GM19452 (cell line): ENCODE measurements around the gene ANKRD49.
A peak's percentile ranks its signal among the peaks of the same experiment; 100 is the strongest.

Experiments
- ATAC-seq: cut with Tn5 transposase; IDR thresholded peaks from one replicate; pipeline ENCODE4 v1.9.1; 2021; ENCODE audit not compliant: unreplicated experiment

The ANKRD49 gene

DNA sequence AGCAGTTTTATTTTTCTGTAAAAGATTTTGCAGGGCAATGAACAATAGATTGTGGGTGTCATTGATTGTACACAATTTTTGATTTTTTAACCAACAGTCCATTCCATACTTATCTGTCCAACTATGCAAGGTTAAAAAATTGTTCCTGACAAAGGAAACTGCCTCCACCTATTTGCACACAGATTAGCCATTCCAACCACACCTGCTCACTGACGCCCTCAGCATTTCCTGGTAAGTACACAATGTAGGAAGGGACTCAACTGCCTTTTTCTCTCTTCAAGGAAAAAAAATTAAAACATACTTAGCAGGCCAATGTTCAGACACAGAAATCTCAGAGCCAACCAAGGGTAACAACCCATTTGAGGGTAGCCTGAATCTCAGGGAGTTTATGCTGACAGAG is 45.6 kb downstream of the ANKRD49 start:
- no peak for ATAC-seq

DNA sequence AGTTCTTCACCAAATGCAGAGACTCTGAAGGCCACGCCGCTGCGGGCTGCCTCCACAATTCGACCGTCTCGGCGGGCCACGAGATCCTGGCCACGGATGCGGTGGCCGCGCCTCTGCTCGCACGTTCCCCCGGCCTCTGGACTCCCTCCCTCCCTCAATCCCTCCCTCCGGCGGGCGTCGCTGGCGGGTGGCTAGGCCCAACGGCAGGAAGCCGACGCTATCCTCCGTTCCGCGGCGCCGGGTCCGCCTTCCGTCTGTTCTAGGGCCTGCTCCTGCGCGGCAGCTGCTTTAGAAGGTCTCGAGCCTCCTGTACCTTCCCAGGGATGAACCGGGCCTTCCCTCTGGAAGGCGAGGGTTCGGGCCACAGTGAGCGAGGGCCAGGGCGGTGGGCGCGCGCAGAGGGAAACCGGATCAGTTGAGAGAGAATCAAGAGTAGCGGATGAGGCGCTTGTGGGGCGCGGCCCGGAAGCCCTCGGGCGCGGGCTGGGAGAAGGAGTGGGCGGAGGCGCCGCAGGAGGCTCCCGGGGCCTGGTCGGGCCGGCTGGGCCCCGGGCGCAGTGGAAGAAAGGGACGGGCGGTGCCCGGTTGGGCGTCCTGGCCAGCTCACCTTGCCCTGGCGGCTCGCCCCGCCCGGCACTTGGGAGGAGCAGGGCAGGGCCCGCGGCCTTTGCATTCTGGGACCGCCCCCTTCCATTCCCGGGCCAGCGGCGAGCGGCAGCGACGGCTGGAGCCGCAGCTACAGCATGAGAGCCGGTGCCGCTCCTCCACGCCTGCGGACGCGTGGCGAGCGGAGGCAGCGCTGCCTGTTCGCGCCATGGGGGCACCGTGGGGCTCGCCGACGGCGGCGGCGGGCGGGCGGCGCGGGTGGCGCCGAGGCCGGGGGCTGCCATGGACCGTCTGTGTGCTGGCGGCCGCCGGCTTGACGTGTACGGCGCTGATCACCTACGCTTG is 50.2 kb downstream of the ANKRD49 start, which contains the start of gene FUT4:
Gene FUT4, plus strand, starts transcription at position 227 of the 951 bp plus-strand sequence. Its CDS starts 213 bp downstream, at position 440.
- peak; percentile 81 for ATAC-seq

DNA sequence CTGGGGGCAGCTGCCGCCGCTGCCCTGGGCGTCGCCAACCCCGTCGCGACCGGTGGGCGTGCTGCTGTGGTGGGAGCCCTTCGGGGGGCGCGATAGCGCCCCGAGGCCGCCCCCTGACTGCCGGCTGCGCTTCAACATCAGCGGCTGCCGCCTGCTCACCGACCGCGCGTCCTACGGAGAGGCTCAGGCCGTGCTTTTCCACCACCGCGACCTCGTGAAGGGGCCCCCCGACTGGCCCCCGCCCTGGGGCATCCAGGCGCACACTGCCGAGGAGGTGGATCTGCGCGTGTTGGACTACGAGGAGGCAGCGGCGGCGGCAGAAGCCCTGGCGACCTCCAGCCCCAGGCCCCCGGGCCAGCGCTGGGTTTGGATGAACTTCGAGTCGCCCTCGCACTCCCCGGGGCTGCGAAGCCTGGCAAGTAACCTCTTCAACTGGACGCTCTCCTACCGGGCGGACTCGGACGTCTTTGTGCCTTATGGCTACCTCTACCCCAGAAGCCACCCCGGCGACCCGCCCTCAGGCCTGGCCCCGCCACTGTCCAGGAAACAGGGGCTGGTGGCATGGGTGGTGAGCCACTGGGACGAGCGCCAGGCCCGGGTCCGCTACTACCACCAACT is 51.0 kb downstream of the ANKRD49 start:
- no peak for ATAC-seq

DNA sequence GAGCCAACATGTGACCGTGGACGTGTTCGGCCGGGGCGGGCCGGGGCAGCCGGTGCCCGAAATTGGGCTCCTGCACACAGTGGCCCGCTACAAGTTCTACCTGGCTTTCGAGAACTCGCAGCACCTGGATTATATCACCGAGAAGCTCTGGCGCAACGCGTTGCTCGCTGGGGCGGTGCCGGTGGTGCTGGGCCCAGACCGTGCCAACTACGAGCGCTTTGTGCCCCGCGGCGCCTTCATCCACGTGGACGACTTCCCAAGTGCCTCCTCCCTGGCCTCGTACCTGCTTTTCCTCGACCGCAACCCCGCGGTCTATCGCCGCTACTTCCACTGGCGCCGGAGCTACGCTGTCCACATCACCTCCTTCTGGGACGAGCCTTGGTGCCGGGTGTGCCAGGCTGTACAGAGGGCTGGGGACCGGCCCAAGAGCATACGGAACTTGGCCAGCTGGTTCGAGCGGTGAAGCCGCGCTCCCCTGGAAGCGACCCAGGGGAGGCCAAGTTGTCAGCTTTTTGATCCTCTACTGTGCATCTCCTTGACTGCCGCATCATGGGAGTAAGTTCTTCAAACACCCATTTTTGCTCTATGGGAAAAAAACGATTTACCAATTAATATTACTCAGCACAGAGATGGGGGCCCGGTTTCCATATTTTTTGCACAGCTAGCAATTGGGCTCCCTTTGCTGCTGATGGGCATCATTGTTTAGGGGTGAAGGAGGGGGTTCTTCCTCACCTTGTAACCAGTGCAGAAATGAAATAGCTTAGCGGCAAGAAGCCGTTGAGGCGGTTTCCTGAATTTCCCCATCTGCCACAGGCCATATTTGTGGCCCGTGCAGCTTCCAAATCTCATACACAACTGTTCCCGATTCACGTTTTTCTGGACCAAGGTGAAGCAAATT is 51.7 kb downstream of the ANKRD49 start:
- ATAC-seq, result no peak

DNA sequence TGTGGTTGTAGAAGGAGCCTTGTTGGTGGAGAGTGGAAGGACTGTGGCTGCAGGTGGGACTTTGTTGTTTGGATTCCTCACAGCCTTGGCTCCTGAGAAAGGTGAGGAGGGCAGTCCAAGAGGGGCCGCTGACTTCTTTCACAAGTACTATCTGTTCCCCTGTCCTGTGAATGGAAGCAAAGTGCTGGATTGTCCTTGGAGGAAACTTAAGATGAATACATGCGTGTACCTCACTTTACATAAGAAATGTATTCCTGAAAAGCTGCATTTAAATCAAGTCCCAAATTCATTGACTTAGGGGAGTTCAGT is 52.3 kb downstream of the ANKRD49 start:
- no peak for ATAC-seq

DNA sequence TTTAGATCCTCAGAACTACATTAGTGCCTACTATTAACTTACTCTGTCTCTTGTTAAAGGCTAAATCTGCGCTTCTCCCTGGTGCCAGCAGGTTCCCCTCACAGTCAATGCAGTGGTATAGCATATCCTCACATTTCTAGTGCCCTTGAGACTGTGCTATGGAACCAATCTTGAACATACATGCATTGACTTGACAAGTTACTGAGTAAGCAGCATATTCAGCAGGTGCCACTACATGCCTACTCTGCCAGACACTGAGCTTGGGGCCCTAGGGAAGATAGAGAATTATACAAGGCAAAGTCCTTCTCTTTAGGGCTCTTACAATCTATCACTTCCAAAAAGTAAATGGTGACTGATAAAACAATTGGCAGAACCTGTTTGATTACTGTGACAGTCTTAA is 53.1 kb downstream of the ANKRD49 start:
- ATAC-seq, result no peak

DNA sequence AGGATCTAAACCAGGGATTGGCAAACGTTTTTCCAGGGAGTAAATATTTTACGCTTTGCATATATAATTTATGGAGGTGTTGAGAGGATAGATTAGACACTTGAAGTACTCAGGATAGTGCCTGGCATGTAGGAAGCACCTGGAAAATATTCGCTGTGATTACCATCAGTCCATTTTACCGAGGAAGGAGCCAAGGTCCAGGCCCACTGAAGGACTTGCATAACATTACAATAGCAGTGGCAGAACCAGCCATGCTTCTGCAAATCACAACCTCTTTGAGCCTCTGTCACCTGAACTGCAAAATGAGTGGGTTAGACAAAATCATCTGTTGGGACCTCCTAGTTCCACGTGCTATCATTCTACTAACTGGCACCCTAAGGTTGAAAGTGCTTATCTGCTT is 55.4 kb downstream of the ANKRD49 start:
- ATAC-seq, result no peak
